ENCODE measurements around the gene SORBS1.
A peak's percentile ranks its signal among the peaks of the same experiment; 100 is the strongest.
"Not testable (repeated sequence)": the region's sequence is repeated elsewhere in the genome, so short reads cannot be mapped to it uniquely, and the experiment has no call there.

The SORBS1 gene

GRCh38 chr10:95350219-95350829 lies 210.8 kb downstream of the SORBS1 start:
- Histone ChIP-seq H3K4me3 (replicated peaks; ENCODE audit: insufficient read depth, low read length) (no peak overlapping the region), H3K27ac (replicated peaks) (no peak overlapping the region), H3K27me3 (ENCODE audit: insufficient read depth, poor library complexity, severe bottlenecking) (peaks cover 4% of the 10 kb centered on the region)
- TF ChIP-seq, protein P1, sequence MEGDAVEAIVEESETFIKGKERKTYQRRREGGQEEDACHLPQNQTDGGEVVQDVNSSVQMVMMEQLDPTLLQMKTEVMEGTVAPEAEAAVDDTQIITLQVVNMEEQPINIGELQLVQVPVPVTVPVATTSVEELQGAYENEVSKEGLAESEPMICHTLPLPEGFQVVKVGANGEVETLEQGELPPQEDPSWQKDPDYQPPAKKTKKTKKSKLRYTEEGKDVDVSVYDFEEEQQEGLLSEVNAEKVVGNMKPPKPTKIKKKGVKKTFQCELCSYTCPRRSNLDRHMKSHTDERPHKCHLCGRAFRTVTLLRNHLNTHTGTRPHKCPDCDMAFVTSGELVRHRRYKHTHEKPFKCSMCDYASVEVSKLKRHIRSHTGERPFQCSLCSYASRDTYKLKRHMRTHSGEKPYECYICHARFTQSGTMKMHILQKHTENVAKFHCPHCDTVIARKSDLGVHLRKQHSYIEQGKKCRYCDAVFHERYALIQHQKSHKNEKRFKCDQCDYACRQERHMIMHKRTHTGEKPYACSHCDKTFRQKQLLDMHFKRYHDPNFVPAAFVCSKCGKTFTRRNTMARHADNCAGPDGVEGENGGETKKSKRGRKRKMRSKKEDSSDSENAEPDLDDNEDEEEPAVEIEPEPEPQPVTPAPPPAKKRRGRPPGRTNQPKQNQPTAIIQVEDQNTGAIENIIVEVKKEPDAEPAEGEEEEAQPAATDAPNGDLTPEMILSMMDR (IDR thresholded peaks at IDR 0.05; ENCODE audit: insufficient read depth, low read length) = no peak
- TF ChIP-seq SPI1 (IDR thresholded peaks at IDR 0.05; ENCODE audit: borderline replicate concordance, low read depth) (no peak), REST (IDR thresholded peaks at IDR 0.05; ENCODE audit: insufficient replicate concordance, low read depth) (no peak), GABPA (IDR thresholded peaks at IDR 0.05; ENCODE audit: low read depth) (no peak), POLR2AphosphoS5 (IDR thresholded peaks at IDR 0.05; ENCODE audit: low read depth) (no peak)
- peak in 1 of 2 experiments; percentile 21 for DNase-seq (ENCODE audit: low read depth in 1 of 2, low spot score in 1 of 2)

DNA sequence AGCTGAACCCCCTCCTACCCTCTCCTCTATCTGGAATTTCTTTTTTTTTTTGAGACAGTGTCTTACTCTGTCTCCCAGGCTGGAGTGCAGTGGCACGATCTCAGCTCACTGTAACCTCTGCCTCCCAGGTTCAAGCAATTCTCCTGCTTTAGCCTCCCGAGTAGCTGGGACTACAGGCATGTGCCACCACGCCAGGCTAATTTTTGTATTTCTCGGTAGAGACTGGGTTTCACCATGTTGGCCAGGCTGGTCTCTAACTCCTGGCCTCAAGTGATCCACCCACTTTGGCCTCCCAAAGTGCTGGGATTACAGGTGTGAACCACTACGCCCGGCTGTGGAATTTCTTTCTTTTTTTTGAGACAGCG lies 213.8 kb downstream of the SORBS1 start:
- not testable (repeated sequence) for H3K27me3 ChIP-seq (ENCODE audit: insufficient read depth, poor library complexity, severe bottlenecking); H3K27ac ChIP-seq (replicated peaks); H3K4me3 ChIP-seq (replicated peaks; ENCODE audit: insufficient read depth, low read length); DNase-seq (ENCODE audit: low read depth in 1 of 2, low spot score in 1 of 2)

DNA sequence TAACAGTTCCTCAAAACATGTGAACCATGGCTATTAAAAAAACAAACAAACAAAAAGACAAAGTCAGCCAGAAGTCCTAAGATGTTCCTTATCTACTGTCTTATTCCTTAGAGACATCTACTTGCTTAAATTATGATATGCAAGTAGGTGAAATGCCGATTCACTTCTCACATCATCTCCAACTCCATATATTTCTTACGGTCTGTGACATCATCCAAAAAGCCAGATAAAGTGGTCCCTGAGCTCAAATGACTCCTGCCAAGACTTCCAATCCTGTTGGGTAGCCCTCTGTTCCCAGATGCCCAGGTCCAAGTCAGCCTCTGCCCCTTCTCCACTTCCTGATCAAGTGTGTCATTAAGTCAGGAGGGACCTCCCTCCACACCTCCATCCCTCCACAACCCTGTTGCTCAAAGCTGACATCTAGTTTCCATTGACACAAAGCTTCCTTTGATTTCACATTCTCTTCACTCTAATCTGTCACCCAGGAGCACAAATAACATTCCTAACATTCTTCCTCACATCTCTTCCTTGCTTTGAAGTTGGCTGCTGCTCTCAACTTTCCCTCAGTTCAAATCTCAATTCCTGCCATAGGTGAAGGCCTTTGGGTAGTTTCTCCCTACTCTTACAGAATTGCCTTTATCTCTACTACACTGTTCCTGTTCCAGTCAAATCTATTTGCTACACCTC lies 214.3 kb downstream of the SORBS1 start:
- Histone ChIP-seq H3K27ac (replicated peaks) (no peak overlapping the region), H3K4me3 (replicated peaks; ENCODE audit: insufficient read depth, low read length) (no peak overlapping the region), H3K27me3 (ENCODE audit: insufficient read depth, poor library complexity, severe bottlenecking) (peaks cover 8% of the 10 kb centered on the region)
- no peak for TF ChIP-seq GABPA (IDR thresholded peaks at IDR 0.05; ENCODE audit: low read depth)
- TF ChIP-seq, protein P1 (IDR thresholded peaks at IDR 0.05; ENCODE audit: insufficient read depth, low read length) = no peak
- TF ChIP-seq POLR2AphosphoS5 (IDR thresholded peaks at IDR 0.05; ENCODE audit: low read depth) = no peak
- no peak for TF ChIP-seq SPI1 (IDR thresholded peaks at IDR 0.05; ENCODE audit: borderline replicate concordance, low read depth)
- no peak for TF ChIP-seq REST (IDR thresholded peaks at IDR 0.05; ENCODE audit: insufficient replicate concordance, low read depth)
- DNase-seq (ENCODE audit: low read depth in 1 of 2, low spot score in 1 of 2) = no peak

DNA sequence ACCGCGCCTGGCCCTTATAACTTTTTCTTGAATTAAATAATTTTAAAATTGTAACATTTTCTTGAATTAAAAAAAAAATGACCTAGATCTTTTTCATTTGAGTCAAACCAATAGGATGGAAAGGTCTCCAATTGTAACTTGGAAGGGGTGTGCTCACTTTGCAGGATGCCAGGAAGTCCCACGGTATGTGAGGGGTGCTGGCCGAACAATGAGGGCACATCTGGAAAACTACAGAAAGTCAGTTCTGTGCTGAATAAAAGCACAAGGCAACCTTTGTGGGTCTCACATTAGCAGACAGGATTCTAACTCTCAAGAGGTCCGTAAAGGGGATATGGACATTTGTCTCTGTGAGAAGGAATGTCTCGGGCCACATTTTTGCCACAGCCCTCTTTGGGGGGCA lies 217.6 kb downstream of the SORBS1 start:
- Histone ChIP-seq H3K27me3 (ENCODE audit: insufficient read depth, poor library complexity, severe bottlenecking) (peaks cover 8% of the 10 kb centered on the region), H3K4me3 (replicated peaks; ENCODE audit: insufficient read depth, low read length) (no peak overlapping the region), H3K27ac (replicated peaks) (no peak overlapping the region)
- TF ChIP-seq GABPA (IDR thresholded peaks at IDR 0.05; ENCODE audit: low read depth) = no peak
- no peak for TF ChIP-seq SPI1 (IDR thresholded peaks at IDR 0.05; ENCODE audit: borderline replicate concordance, low read depth)
- no peak for TF ChIP-seq REST (IDR thresholded peaks at IDR 0.05; ENCODE audit: insufficient replicate concordance, low read depth)
- DNase-seq (ENCODE audit: low read depth in 1 of 2, low spot score in 1 of 2) = no peak
